Measurements from ENCODE around the gene ESYT3. TPM values are rescaled to one million over a fixed set of nuclear protein-coding genes. Genes with fewer than 3 reads are reported as not detected.

The ESYT3 gene
- total RNA-seq, 1 experiment from 2014 or later = 0.44 TPM

- Mint-ChIP-seq H3K4me3 (ENCODE audit: unreplicated experiment) (no peak overlapping the region), H3K27me3 (ENCODE audit: insufficient read depth, unreplicated experiment) (no peaks in the 10 kb centered on the region), H3K36me3 (ENCODE audit: insufficient read depth, unreplicated experiment) (no peaks in the 10 kb centered on the region), H3K4me1 (ENCODE audit: insufficient read depth, unreplicated experiment) (no peaks in the 10 kb centered on the region), H3K27ac (ENCODE audit: low read depth, unreplicated experiment) (no peak overlapping the region), H3K9me3 (ENCODE audit: unreplicated experiment) (no peaks in the 10 kb centered on the region)
- intact Hi-C loops (cut with micrococcal nuclease) = no loop called here
- no peak for DNase-seq (ENCODE audit: unreplicated experiment)
- ChIA-PET CTCF (interaction anchor here (0.6 to 0.8 kb wide), 3 partner anchors 18 to 62 kb away, joined by 3 read pairs; no protein-coding TSS in a partner anchor), POLR2A (no interaction called here)
- no TSS peak for BruUV-seq (replicated peaks)
- TF ChIP-seq CTCF (IDR thresholded peaks at IDR 0.05; ENCODE audit: unreplicated experiment) = no peak
Observed at GRCh38 chr3:138460536-138461205, 26.3 kb downstream of the ESYT3 start.

- Mint-ChIP-seq H3K27me3 (ENCODE audit: insufficient read depth, unreplicated experiment) (no peaks in the 10 kb centered on the region), H3K4me1 (ENCODE audit: insufficient read depth, unreplicated experiment) (no peaks in the 10 kb centered on the region), H3K9me3 (ENCODE audit: unreplicated experiment) (no peaks in the 10 kb centered on the region), H3K4me3 (ENCODE audit: unreplicated experiment) (no peak overlapping the region), H3K36me3 (ENCODE audit: insufficient read depth, unreplicated experiment) (no peaks in the 10 kb centered on the region), H3K27ac (ENCODE audit: low read depth, unreplicated experiment) (no peak overlapping the region)
- DNase-seq (ENCODE audit: unreplicated experiment) = no peak
- BruUV-seq (replicated peaks) = no TSS peak
- CTCF ChIA-PET = interaction anchor here (0.6 to 0.7 kb wide), 3 partner anchors 11 to 120 kb away, joined by 3 read pairs; no protein-coding TSS in a partner anchor
- intact Hi-C loops (cut with micrococcal nuclease) = no loop called here
- TF ChIP-seq CTCF (IDR thresholded peaks at IDR 0.05; ENCODE audit: unreplicated experiment) = no peak
- POLR2A ChIA-PET = no interaction called here
Observed at GRCh38 chr3:138461246-138461645, 26.8 kb downstream of the ESYT3 start.

- Mint-ChIP-seq H3K36me3 (ENCODE audit: insufficient read depth, unreplicated experiment) (no peaks in the 10 kb centered on the region), H3K27me3 (ENCODE audit: insufficient read depth, unreplicated experiment) (no peaks in the 10 kb centered on the region), H3K4me1 (ENCODE audit: insufficient read depth, unreplicated experiment) (no peaks in the 10 kb centered on the region), H3K4me3 (ENCODE audit: unreplicated experiment) (no peak overlapping the region), H3K27ac (ENCODE audit: low read depth, unreplicated experiment) (no peak overlapping the region), H3K9me3 (ENCODE audit: unreplicated experiment) (no peaks in the 10 kb centered on the region)
- TF ChIP-seq CTCF (IDR thresholded peaks at IDR 0.05; ENCODE audit: unreplicated experiment) = no peak
- CTCF ChIA-PET = interaction anchor here (0.6 to 0.7 kb wide), 2 partner anchors 11 to 120 kb away, joined by 3 read pairs; no protein-coding TSS in a partner anchor
- intact Hi-C loops (cut with micrococcal nuclease) = no loop called here
- POLR2A ChIA-PET = no interaction called here
- no peak for DNase-seq (ENCODE audit: unreplicated experiment)
- BruUV-seq (replicated peaks) = no TSS peak
Observed at GRCh38 chr3:138461896-138462295, 27.5 kb downstream of the ESYT3 start.

- no peak for DNase-seq (ENCODE audit: unreplicated experiment)
- Mint-ChIP-seq H3K4me1 (ENCODE audit: insufficient read depth, unreplicated experiment) (peaks cover 3% of the 10 kb centered on the region), H3K4me3 (ENCODE audit: unreplicated experiment) (no peak overlapping the region), H3K9me3 (ENCODE audit: unreplicated experiment) (no peaks in the 10 kb centered on the region), H3K27ac (ENCODE audit: low read depth, unreplicated experiment) (no peak overlapping the region), H3K27me3 (ENCODE audit: insufficient read depth, unreplicated experiment) (no peaks in the 10 kb centered on the region), H3K36me3 (ENCODE audit: insufficient read depth, unreplicated experiment) (no peaks in the 10 kb centered on the region)
- ChIA-PET POLR2A (no interaction called here), CTCF (interaction anchor here (0.6 kb wide), 2 partner anchors 130 to 184 kb away, joined by 3 read pairs; partner anchors contain the start of gene CEP70)
- TF ChIP-seq CTCF (IDR thresholded peaks at IDR 0.05; ENCODE audit: unreplicated experiment) = no peak
- intact Hi-C loops (cut with micrococcal nuclease) = no loop called here
- no TSS peak for BruUV-seq (replicated peaks)
Observed at GRCh38 chr3:138463724-138464490, 29.5 kb downstream of the ESYT3 start.
